ENCODE results near the gene PABPC1L. TPM values are rescaled to one million over a fixed set of nuclear protein-coding genes. Genes with fewer than 3 reads are reported as not detected.
A peak's percentile ranks its signal among the peaks of the same experiment; 100 is the strongest.

The PABPC1L gene
- total and polyA plus RNA-seq, 2 of the 13 experiments (the other 11 are each of a cell fraction or from before 2014, with no cell fraction given) = 30.8 to 252 TPM

GRCh38 chr20:44911264-44911921 is 1.5 kb downstream of the PABPC1L start (continued):
- TF ChIP-seq, protein P1, sequence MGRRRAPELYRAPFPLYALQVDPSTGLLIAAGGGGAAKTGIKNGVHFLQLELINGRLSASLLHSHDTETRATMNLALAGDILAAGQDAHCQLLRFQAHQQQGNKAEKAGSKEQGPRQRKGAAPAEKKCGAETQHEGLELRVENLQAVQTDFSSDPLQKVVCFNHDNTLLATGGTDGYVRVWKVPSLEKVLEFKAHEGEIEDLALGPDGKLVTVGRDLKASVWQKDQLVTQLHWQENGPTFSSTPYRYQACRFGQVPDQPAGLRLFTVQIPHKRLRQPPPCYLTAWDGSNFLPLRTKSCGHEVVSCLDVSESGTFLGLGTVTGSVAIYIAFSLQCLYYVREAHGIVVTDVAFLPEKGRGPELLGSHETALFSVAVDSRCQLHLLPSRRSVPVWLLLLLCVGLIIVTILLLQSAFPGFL (CRISPR knock-in tag; IDR thresholded peaks at IDR 0.05) = no peak
- TF ChIP-seq ZNF224 (CRISPR knock-in tag; IDR thresholded peaks at IDR 0.05) (no peak), CBX2 (IDR thresholded peaks at IDR 0.05; ENCODE audit: low read depth, low read length) (no peak), CBX2 (CRISPR knock-in tag; IDR thresholded peaks at IDR 0.05; ENCODE audit: low read depth) (peak; percentile 19; the same call in 1 of the 2 replicates), NFKB2 (CRISPR knock-in tag; IDR thresholded peaks at IDR 0.05; ENCODE audit: borderline replicate concordance) (peak; percentile 54; the same call in 1 of the 2 replicates), ZNF615 (CRISPR knock-in tag; IDR thresholded peaks at IDR 0.05; ENCODE audit: borderline replicate concordance) (no peak), ZNF816 (CRISPR knock-in tag; IDR thresholded peaks at IDR 0.05; ENCODE audit: borderline replicate concordance) (0 out of 2 replicates have a peak, but pooled peaks have one; percentile 55), TFDP2 (CRISPR knock-in tag; IDR thresholded peaks at IDR 0.05) (peak; percentile 43; the same call in 1 of the 2 replicates), ZNF292 (CRISPR knock-in tag; IDR thresholded peaks at IDR 0.05; ENCODE audit: borderline replicate concordance, low read depth) (no peak), BCL6 (CRISPR knock-in tag; IDR thresholded peaks at IDR 0.05) (no peak), NCOA2 (CRISPR knock-in tag; IDR thresholded peaks at IDR 0.05) (no peak; the same call in 1 of the 2 replicates), RBAK (CRISPR knock-in tag; IDR thresholded peaks at IDR 0.05) (no peak), NR1H2 (CRISPR knock-in tag; IDR thresholded peaks at IDR 0.05; ENCODE audit: borderline replicate concordance, low read depth) (no peak), ZEB1 (IDR thresholded peaks at IDR 0.05; ENCODE audit: insufficient replicate concordance, low read depth) (peak; percentile 41), TSC22D2 (CRISPR knock-in tag; IDR thresholded peaks at IDR 0.05; ENCODE audit: borderline replicate concordance) (peak; percentile 91; the same call in 1 of the 2 replicates), FOXJ3 (CRISPR knock-in tag; IDR thresholded peaks at IDR 0.05; ENCODE audit: borderline replicate concordance) (0 out of 2 replicates have a peak, but pooled peaks have one; percentile 27), ZFP1 (CRISPR knock-in tag; IDR thresholded peaks at IDR 0.05) (peak; percentile 46; the same call in 1 of the 2 replicates), FOSL1 (CRISPR knock-in tag; IDR thresholded peaks at IDR 0.05; ENCODE audit: borderline replicate concordance) (no peak), GTF3A (CRISPR knock-in tag; conservative IDR thresholded peaks at IDR 0.05) (no peak), KLF9 (CRISPR knock-in tag; IDR thresholded peaks at IDR 0.05; ENCODE audit: low read depth) (peak; percentile 95), HNF4G (IDR thresholded peaks at IDR 0.05; ENCODE audit: borderline replicate concordance, low read depth, low read length) (no peak; the same call in 1 of the 2 replicates), HNF4G (CRISPR knock-in tag; IDR thresholded peaks at IDR 0.05; ENCODE audit: borderline replicate concordance, low read depth) (no peak)
- TF ChIP-seq, protein P2, sequence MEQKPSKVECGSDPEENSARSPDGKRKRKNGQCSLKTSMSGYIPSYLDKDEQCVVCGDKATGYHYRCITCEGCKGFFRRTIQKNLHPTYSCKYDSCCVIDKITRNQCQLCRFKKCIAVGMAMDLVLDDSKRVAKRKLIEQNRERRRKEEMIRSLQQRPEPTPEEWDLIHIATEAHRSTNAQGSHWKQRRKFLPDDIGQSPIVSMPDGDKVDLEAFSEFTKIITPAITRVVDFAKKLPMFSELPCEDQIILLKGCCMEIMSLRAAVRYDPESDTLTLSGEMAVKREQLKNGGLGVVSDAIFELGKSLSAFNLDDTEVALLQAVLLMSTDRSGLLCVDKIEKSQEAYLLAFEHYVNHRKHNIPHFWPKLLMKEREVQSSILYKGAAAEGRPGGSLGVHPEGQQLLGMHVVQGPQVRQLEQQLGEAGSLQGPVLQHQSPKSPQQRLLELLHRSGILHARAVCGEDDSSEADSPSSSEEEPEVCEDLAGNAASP (CRISPR knock-in tag; IDR thresholded peaks at IDR 0.05; ENCODE audit: borderline replicate concordance) = peak; percentile 69; the same call in 1 of the 2 replicates
- TF ChIP-seq, protein P3, sequence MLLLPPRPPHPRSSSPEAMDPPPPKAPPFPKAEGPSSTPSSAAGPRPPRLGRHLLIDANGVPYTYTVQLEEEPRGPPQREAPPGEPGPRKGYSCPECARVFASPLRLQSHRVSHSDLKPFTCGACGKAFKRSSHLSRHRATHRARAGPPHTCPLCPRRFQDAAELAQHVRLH (CRISPR knock-in tag; IDR thresholded peaks at IDR 0.05; ENCODE audit: borderline replicate concordance, low read depth) = peak; percentile 75; the same call in 1 of the 2 replicates
- TF ChIP-seq, protein P4, sequence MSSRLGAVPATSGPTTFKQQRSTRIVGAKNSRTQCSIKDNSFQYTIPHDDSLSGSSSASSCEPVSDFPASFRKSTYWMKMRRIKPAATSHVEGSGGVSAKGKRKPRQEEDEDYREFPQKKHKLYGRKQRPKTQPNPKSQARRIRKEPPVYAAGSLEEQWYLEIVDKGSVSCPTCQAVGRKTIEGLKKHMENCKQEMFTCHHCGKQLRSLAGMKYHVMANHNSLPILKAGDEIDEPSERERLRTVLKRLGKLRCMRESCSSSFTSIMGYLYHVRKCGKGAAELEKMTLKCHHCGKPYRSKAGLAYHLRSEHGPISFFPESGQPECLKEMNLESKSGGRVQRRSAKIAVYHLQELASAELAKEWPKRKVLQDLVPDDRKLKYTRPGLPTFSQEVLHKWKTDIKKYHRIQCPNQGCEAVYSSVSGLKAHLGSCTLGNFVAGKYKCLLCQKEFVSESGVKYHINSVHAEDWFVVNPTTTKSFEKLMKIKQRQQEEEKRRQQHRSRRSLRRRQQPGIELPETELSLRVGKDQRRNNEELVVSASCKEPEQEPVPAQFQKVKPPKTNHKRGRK (CRISPR knock-in tag; IDR thresholded peaks at IDR 0.05) = no peak

All from HepG2 (cell line).